IMR-90 (cell line): ENCODE results near the gene HMX3. TPM values are rescaled to one million over a fixed set of nuclear protein-coding genes. Genes with fewer than 3 reads are reported as not detected.
"Not testable (repeated sequence)": the region's sequence is repeated elsewhere in the genome, so short reads cannot be mapped to it uniquely, and the experiment has no call there.

ENCODE experiments used
- ATAC-seq: fragments of 200-7000 bp; cut with Tn5 transposase; 2 replicates; pipeline ENCODE4 v1.9.1; 2020; ENCODE audit warnings: low read depth, mild to moderate bottlenecking, moderate library complexity
- BruUV-seq: library from RNA; stranded (reverse); fragments of 400-500 nt; replicated peaks from 2 replicates; lab custom pipeline; 2021; lab: Mats Ljungman, UMichigan
- CTCF ChIA-PET: fragments of 300-600 bp; formaldehyde crosslinking; extraction: SDS; loops from one replicate; lab custom pipeline; 2021; ENCODE audit warnings: antibody characterized with exemption; lab: Yijun Ruan, JAX
- POLR2A ChIA-PET: fragments of 300-600 bp; sonication (Branson Sonifier 250); formaldehyde crosslinking; loops from one replicate; lab custom pipeline; 2022; ENCODE audit warnings: antibody characterized with exemption; ENCODE audit not compliant: unreplicated experiment; lab: Charles Lee
- DNase-seq: peaks from one replicate; pipeline ENCODE4 v3.0.0; 2013
- H2AFZ ChIP-seq: replicated peaks from 2 replicates; pipeline ENCODE3; 2013; ENCODE audit warnings: low read length, mild to moderate bottlenecking; ENCODE audit not compliant: poor library complexity
- H2AK5ac ChIP-seq: 2 replicates; pipeline ENCODE4 v1.6.1; 2013; ENCODE audit warnings: low read depth, low read length, inconsistent platforms
- H2AK9ac ChIP-seq: replicated peaks from 2 replicates; pipeline ENCODE3; 2013; ENCODE audit warnings: mild to moderate bottlenecking, low read depth, low read length, moderate library complexity; ENCODE audit not compliant: poor library complexity
- H2BK120ac ChIP-seq: 2 replicates; pipeline ENCODE4 v1.6.1; 2013; ENCODE audit warnings: low read depth, low read length, inconsistent platforms
- H2BK15ac ChIP-seq: 3 replicates; pipeline ENCODE4 v1.6.1; 2013; ENCODE audit warnings: low read depth, low read length, inconsistent platforms
- H2BK20ac ChIP-seq: 2 replicates; pipeline ENCODE4 v1.6.1; 2013; ENCODE audit warnings: low read depth, mild to moderate bottlenecking, inconsistent platforms, low read length, moderate library complexity
- H2BK5ac ChIP-seq: 2 replicates; pipeline ENCODE4 v1.6.1; 2013; ENCODE audit warnings: mild to moderate bottlenecking, low read depth, low read length, inconsistent platforms; ENCODE audit not compliant: poor library complexity, severe bottlenecking
- H3K14ac ChIP-seq: replicated peaks from 2 replicates; pipeline ENCODE4 v1.6.1; 2013; ENCODE audit warnings: low read depth, low read length, inconsistent platforms
- H3K18ac ChIP-seq: 2 replicates; pipeline ENCODE4 v1.6.1; 2013; ENCODE audit warnings: low read depth, low read length, control low read depth
- H3K23ac ChIP-seq: 2 replicates; pipeline ENCODE4 v1.6.1; 2013; ENCODE audit warnings: low read depth, low read length, inconsistent platforms
- H3K27ac ChIP-seq: 2 replicates; pipeline ENCODE4 v1.5.1; 2013; ENCODE audit warnings: mild to moderate bottlenecking, control low read depth, low read length; ENCODE audit not compliant: insufficient read depth
- H3K27me3 ChIP-seq: 2 replicates; pipeline ENCODE4 v1.6.1; 2013; ENCODE audit warnings: low read length; ENCODE audit not compliant: control insufficient read depth, insufficient read depth
- H3K36me3 ChIP-seq: 2 replicates; pipeline ENCODE4 v1.6.1; 2013; ENCODE audit warnings: low read length, mixed read lengths; ENCODE audit not compliant: control insufficient read depth, insufficient read depth
- H3K4ac ChIP-seq: 2 replicates; pipeline ENCODE4 v1.6.1; 2013; ENCODE audit warnings: low read depth, low read length, inconsistent platforms
- H3K4me1 ChIP-seq: 2 replicates; pipeline ENCODE4 v1.6.1; 2013; ENCODE audit warnings: low read length, mixed read lengths; ENCODE audit not compliant: control insufficient read depth, insufficient read depth
- H3K4me2 ChIP-seq: 2 replicates; pipeline ENCODE4 v1.6.1; 2013; ENCODE audit warnings: low read depth, mild to moderate bottlenecking, control low read depth, low read length, moderate library complexity
- H3K4me3 ChIP-seq: 2 replicates; pipeline ENCODE4 v1.5.1; 2013; ENCODE audit warnings: low read depth, mild to moderate bottlenecking, control low read depth, low read length, moderate library complexity; ENCODE audit not compliant: insufficient read depth
- H3K56ac ChIP-seq: 2 replicates; pipeline ENCODE4 v1.6.1; 2013; ENCODE audit warnings: low read length, inconsistent platforms; ENCODE audit not compliant: insufficient read depth; ENCODE audit errors: extremely low read depth
- H3K79me1 ChIP-seq, 2 experiments: 2 replicates each; pipeline ENCODE4 v1.6.1; 2013; ENCODE audit warnings: low read length in 2 of 2, inconsistent platforms in 1 of 2, low read depth in 1 of 2
- H3K9ac ChIP-seq: 2 replicates; pipeline ENCODE4 v1.6.1; 2013; ENCODE audit warnings: low read depth, low read length, control low read depth
- H3K9me1 ChIP-seq: 2 replicates; pipeline ENCODE4 v1.6.1; 2013; ENCODE audit warnings: low read length, inconsistent platforms; ENCODE audit not compliant: insufficient read depth
- H3K9me3 ChIP-seq: 2 replicates; pipeline ENCODE4 v1.6.1; 2013; ENCODE audit warnings: low read length; ENCODE audit not compliant: control insufficient read depth, insufficient read depth
- H4K20me1 ChIP-seq: 2 replicates; pipeline ENCODE4 v1.6.1; 2013; ENCODE audit warnings: low read length, inconsistent platforms; ENCODE audit not compliant: insufficient read depth
- H4K5ac ChIP-seq: 2 replicates; pipeline ENCODE4 v1.6.1; 2013; ENCODE audit warnings: mild to moderate bottlenecking, low read depth, low read length, control low read depth
- H4K8ac ChIP-seq, 2 experiments: 2 replicates each; pipeline ENCODE4 v1.6.1; 2013; ENCODE audit warnings: low read depth in 2 of 2, low read length in 2 of 2, control low read depth in 1 of 2, inconsistent platforms in 1 of 2
- H4K91ac ChIP-seq: 2 replicates; pipeline ENCODE4 v1.6.1; 2013; ENCODE audit warnings: low read depth, low read length, inconsistent platforms; ENCODE audit not compliant: insufficient read depth
- WGBS, 2 experiments: methylation state at CpG; one replicate each; pipeline versions ENCODE4 v1.1.5 to v1.1.7; 2013; ENCODE audit warnings: missing lambda C conversion rate in 2 of 2; ENCODE audit not compliant: insufficient read length in 1 of 2; ENCODE audit errors: extremely low coverage in 2 of 2; 5-methylcytosine and 5-hydroxymethylcytosine counted together
- dilution Hi-C: fragments of 300-500 bp; cut with HindIII; formaldehyde crosslinking; loops from one replicate; pipeline ENCODE4 v1.14.3; 2018; ENCODE audit warnings: low sequenced_read_pairs; ENCODE audit not compliant: unreplicated experiment
- in situ Hi-C: fragments of 300-500 bp; cut with MboI; formaldehyde crosslinking; loops from 3 replicates; pipeline ENCODE4 v1.14.3; 2019; ENCODE audit warnings: low sequenced_read_pairs, inconsistent platforms, mixed read lengths
- intact Hi-C: fragments of 100-400 bp; cut with micrococcal nuclease; formaldehyde crosslinking; loops from 2 replicates; pipeline ENCODE4 v1.10.0; 2022
- polyA plus RNA-seq, 3 experiments: library from polyadenylated mRNA; depleted of rRNA; stranded (reverse); fragments of >200 nt; gene quantifications; 2 replicates each; pipeline ENCODE4 v1.2.3, GENCODE V29; 2012; ENCODE audit warnings: low replicate concordance in 1 of 3
- total RNA-seq: library from RNA; depleted of rRNA; stranded (reverse); fragments of >200 nt; gene quantifications from 2 replicates; pipeline ENCODE4 v1.2.3, GENCODE V29; 2012

HMX3 gene
- total and polyA plus RNA-seq, 2 of the 4 experiments (the other 2 are of a cell fraction) = not detected

DNA sequence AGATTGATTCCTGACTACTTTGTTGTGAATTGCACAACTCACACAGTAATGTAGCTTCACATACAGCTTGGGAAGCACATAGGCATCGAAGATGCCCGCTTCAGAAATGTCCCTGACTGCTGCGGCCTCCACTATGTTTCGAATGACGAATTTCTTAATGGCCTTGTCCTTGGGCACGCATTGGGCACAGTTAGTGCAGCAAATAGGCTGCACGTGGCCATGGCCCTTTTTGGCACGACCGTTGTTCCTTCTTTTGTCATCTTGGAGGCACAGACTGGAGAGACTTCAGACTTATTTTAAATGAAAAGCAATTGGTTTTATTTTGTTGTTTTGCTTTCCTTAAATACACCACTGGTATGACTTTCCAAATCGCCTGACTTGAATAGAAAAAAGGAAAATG is 35.8 kb downstream of the HMX3 start:
- H2BK15ac ChIP-seq, POLR2A ChIA-PET, H4K5ac ChIP-seq, H3K23ac ChIP-seq, H3K27me3 ChIP-seq, ATAC-seq, H3K4me2 ChIP-seq, H3K9ac ChIP-seq, H2BK120ac ChIP-seq, H3K56ac ChIP-seq, H2AK9ac ChIP-seq, H3K18ac ChIP-seq, H3K4me1 ChIP-seq, dilution Hi-C loops, intact Hi-C loops, H4K91ac ChIP-seq, H3K9me1 ChIP-seq, H3K14ac ChIP-seq, H2BK20ac ChIP-seq, H3K4me3 ChIP-seq, H3K4ac ChIP-seq, BruUV-seq, H2AFZ ChIP-seq, H4K20me1 ChIP-seq, H2BK5ac ChIP-seq, H3K9me3 ChIP-seq, H3K27ac ChIP-seq, H4K8ac ChIP-seq, H3K36me3 ChIP-seq, DNase-seq, H2AK5ac ChIP-seq: not testable (repeated sequence)
- CTCF ChIA-PET = interaction anchor here (0.7 kb wide), 1 partner anchor 12 kb away, joined by 3 read pairs; no protein-coding TSS in a partner anchor
- in situ Hi-C loops = loop anchor here (25.0 kb wide), 2 partner anchors 309 to 1034 kb away; no protein-coding TSS in a partner anchor
- peaks cover 27 to 35% of the 10 kb centered on the region in 2 experiments for H3K79me1 ChIP-seq
- WGBS, 2 experiments = no CpG with 5 or more reads among the region's 10 CpGs
